ENCODE measurements around the gene SLC9C1.

GRCh38 chr3:112092496-112093179 is 201.4 kb downstream of the SLC9C1 start:
- TF ChIP-seq, protein P1, sequence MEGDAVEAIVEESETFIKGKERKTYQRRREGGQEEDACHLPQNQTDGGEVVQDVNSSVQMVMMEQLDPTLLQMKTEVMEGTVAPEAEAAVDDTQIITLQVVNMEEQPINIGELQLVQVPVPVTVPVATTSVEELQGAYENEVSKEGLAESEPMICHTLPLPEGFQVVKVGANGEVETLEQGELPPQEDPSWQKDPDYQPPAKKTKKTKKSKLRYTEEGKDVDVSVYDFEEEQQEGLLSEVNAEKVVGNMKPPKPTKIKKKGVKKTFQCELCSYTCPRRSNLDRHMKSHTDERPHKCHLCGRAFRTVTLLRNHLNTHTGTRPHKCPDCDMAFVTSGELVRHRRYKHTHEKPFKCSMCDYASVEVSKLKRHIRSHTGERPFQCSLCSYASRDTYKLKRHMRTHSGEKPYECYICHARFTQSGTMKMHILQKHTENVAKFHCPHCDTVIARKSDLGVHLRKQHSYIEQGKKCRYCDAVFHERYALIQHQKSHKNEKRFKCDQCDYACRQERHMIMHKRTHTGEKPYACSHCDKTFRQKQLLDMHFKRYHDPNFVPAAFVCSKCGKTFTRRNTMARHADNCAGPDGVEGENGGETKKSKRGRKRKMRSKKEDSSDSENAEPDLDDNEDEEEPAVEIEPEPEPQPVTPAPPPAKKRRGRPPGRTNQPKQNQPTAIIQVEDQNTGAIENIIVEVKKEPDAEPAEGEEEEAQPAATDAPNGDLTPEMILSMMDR (conservative IDR thresholded peaks at IDR 0.05; ENCODE audit: low read depth, low read length) = no peak
- TF ChIP-seq EZH2phosphoT487 (IDR thresholded peaks at IDR 0.05; ENCODE audit: borderline replicate concordance, low read length) = no peak
